Inferior parietal cortex (tissue), 1 donor: ENCODE measurements around the gene BPHL.
"Not testable (repeated sequence)": the region's sequence is repeated elsewhere in the genome, so short reads cannot be mapped to it uniquely, and the experiment has no call there.

Experiments used
- DNase-seq: peaks from one replicate; pipeline ENCODE4 v3.0.0-alpha.2; 2016; ENCODE audit errors: extremely low spot score

BPHL gene

GRCh38 chr6:3122823-3123182 is 4.3 kb downstream of the BPHL start:
- DNase-seq, result no peak

DNA sequence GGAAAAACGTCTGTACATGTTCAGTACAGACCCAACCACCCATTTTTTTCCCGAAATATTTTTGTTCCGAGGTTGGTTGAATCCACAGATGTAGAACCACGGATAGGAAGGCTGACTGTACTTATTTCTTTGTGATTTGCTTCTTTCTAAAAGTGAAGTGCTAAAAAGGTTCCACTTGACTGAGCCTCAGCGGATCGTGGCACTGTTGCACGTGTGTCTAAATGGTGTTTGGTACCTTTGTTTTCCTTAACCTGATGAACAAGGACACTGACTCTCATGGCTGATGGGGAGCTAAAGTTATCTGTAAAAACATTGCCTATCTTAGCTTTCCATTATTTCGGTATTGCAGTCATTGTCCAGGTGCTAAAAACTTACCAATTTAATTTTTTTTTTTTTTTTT is 6.2 kb downstream of the BPHL start:
- DNase-seq, result no peak

DNA sequence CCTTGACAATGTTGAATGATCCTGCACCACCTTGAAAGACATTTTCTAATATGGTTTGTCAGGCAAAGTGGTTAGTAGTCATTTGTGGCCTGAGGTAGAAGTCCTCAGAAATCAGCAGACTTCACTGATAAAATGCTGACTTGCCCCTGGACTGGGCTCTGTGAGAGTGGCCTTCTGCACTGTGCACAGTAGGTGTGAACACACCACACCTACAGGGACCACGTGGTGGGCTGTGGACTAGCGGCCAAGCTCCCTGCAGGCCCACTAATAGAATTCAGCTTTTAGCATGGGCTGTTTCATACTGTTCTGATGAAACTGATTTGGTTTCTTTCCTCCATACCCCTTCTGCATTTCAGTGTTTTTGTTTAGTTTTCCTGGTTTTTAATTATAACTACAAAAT is 7.3 kb downstream of the BPHL start:
- no peak for DNase-seq

DNA sequence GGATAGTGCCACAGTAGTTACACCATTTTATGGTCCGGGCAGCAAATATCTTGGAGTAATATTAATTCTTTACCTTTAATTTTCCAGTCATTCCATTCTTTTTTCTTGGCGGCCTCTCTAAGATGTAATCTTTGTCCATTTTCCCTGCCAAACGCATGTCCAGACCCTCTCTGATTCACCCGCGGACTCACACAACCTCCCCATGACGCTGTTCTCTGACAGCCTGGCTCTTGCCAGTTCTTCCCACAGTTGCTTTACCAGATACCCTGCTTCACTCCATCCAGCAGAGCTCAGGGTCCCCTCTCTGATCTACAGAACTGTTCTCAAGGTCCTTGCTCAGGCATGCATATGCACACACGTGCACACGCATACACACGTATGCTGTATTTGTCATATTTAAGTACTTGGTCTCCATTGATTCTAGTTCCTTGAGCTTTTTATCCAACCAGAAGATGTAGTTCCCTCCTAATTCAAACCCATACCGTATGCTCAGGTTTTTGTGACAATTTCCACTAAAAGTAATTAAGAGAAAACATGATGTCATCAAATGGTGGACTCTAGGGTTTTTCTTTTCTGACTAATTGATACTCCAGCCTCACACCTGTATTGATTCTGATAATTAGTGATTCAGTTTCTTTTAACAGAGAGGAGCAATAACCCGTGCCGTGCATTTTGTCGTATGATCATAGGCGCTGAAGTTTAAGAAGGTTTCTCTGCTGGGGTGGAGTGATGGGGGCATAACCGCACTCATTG is 10.0 kb downstream of the BPHL start:
- DNase-seq, result no peak

GRCh38 chr6:3131695-3132094 is 13.2 kb downstream of the BPHL start:
- no peak for DNase-seq

GRCh38 chr6:3133515-3133914 is 15.0 kb downstream of the BPHL start:
- DNase-seq, result no peak

DNA sequence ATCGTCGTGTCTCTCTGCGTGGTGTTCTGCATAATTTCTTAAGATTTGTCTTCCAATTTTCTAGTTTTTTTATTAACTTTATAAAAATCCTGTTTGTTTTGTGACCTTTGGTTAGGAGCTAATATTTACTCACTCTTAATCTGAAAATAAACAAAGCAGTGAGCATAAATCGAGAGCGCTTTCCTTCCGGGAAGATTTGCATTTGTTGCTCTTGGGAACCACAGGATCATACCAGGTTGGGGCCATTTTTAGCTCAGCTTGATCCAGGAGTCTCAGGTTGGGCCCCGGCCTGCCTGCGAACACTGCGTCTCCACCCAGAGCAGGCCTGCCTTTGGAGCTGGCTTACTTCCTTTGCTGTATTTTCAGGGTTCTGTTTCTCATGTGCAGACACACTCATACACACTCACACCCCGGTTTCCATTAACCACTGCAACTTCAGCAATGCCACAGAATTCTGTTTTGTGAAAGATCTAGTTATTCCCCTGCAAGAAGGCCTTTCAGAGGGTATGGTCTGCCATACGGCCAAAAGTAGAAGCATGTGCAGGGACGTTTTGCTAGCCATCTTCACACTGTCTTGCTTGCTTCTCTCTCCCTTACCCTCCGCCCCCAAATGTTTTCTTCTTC is 17.3 kb downstream of the BPHL start:
- DNase-seq, result no peak

GRCh38 chr6:3136292-3137011 is 17.9 kb downstream of the BPHL start:
- DNase-seq, result no peak

DNA sequence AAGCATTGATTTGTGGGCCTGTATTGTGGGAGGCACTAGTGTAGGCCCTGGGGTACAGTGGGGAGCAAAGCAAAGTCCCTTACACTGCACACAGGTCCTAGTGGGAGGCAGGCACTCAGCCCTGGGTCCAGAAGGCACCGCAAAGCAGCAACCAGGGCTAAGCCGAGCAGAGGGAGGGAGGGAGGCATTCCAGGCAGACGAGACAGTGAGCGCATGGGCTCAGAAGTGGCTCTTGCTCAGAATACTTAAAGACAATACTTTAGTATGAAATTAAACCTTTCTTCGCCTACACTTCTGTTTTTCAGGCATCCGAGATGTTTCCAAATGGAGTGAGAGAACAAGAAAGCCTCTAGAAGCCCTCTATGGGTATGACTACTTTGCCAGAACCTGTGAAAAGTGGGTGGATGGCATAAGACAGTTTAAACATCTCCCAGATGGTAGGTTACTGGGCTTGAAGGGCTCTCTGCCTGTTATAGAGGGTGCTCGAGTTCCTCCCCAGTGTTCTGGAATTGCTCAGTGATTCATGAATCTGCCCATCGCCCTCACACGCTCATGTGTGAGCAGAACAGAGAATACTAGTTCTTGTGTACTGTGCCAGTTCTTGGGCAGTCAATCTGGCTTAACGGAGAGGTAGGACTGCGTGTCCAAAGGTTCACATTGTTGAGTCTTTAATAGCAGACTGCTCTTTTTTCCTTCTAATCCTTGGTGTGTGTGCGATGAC is 18.7 kb downstream of the BPHL start:
- peak; percentile 58 for DNase-seq

DNA sequence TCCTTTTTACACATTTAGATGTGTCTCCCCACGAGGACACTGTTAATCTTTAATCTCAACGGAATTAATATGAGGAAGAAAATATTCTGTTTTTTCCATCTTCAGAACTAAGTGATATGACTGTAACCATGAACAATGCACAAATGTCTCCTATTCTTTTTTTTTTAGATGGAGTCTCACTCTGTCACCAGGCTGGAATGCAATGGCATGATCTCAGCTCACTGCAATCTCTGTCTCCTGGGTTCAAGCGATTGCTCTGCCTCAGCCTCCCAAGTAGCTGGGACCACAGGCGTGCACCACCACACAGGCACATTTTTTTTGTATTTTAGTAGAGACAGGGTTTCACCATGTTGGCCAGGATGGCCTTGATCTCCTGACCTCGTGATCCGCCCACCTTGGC is 19.4 kb downstream of the BPHL start:
- not testable (repeated sequence) for DNase-seq

DNA sequence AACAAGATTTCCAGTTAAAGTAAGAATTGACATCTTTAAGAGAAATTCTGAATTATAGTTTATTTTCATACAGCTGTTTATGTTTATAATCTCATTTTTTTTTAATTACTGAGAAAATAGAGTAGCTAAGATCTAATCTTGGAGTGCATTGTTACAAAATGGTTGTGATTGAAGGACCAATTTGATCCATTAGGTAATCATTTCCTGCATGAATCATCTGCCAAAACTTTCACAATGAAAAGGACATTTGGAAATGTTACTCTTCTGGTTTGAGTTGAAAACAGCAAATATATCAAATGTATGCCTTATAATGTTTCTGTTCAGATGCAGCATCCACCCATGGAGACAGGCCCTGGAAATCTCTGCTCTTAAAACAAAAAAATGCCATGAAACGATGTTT is 19.8 kb downstream of the BPHL start:
- no peak for DNase-seq

- DNase-seq, result no peak
Measured at GRCh38 chr6:3139090-3139903, 20.8 kb downstream of the BPHL start.

DNA sequence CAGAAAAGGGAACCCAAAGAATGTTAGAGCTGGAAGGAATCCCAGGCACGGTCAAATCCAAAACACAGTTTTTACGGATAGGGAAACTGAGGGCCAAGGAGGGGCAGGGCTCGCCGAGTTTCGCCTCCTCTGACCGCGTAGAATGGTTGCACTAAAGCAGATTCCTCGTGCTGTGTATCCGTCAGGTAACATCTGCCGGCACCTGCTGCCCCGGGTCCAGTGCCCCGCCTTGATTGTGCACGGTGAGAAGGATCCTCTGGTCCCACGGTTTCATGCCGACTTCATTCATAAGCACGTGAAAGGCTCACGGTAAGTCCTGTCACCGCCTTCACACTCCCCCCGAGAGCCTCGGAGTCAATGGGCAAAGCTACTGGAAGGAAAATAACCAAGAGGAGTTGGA is 21.7 kb downstream of the BPHL start:
- DNase-seq, result no peak

DNA sequence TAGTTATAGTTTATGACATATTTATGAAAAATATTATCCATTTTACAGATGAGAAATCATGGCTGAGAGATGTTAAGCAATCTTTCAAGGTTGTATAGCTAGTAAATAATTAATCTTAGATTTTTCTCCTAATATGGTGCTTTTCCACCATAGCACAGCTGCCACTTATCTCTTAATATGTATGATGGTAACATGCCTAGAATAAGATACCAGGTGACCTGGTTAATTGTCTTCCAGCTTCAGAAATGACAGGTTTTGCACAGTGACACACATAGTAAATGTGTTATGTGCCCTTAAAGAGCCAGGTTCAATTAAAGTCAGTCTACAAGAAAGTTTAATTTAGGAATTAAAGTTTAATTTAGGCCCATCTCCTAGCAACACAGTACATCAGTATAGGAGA is 24.0 kb downstream of the BPHL start:
- no peak for DNase-seq

DNA sequence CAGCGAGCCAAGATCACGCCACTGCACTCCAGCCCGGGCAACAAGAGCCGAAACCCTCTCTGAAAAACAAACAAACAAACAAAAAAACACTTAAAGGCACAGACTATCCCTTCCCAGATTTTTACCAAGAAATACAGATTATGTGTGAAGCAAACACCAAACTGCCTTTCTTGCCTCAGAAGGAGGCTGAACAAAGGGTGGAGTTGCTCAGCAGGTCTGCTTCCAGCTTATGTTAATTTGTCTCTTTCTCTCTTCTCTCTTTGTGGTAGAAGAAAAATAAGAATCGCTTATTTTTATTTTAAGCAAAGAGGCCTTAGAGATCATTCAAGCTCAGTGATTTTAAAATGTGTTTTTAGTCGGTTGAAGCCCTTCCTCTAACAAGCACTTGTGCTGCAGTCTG is 24.6 kb downstream of the BPHL start:
- no peak for DNase-seq

- DNase-seq, result no peak
Measured at GRCh38 chr6:3144571-3144970, 26.1 kb downstream of the BPHL start.

- DNase-seq, result no peak
Measured at GRCh38 chr6:3147914-3148757, 29.6 kb downstream of the BPHL start.

DNA sequence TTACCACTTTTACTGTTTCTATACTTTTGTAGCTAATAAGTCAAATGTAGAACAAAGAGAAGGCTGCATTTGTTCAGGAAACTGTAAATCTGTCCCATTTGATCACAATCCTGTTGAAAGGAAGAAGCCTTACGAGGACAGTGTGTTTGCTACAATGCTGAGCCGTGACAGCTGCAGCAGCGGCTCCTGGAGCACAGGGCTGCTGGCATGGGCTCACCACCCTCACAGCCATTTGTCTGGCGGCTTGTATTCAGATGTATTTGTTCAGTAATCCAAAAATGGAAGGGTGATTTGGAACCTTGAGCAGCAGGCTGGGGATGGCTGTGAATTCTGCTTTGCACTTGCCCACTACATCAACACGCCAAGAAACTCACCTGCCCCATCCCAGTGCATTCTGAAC is 33.2 kb downstream of the BPHL start:
- no peak for DNase-seq

DNA sequence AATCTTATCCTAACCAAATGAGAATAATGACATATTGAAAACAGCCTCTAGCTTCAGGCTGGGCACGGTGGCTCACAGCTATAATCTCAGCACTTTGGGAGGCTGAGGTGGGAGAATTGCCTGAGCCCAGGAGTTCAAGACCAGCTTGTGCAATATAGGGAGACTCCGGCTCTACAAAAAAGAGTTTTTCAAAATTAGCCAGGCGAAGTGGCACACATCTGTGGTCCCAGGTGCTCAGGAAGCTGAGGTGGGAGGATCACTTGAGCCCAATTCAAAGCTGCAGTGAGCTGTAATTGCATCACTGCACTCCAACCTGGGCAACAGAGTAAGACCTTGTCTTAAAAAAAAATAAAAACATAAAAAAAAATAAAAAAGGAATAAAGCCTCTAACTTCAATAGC is 34.2 kb downstream of the BPHL start:
- DNase-seq, result no peak

- not testable (repeated sequence) for DNase-seq
Measured at GRCh38 chr6:3155416-3155815, 36.9 kb downstream of the BPHL start.
